BE2C (cell line): Measurements from ENCODE around the gene ME1.

Experiments used
- DNase-seq: peaks from one replicate; pipeline ENCODE4 v3.0.0-alpha.2; 2020
- H3K27me3 ChIP-seq: fragments of 250-450 bp; sonication (Bioruptor Pico); 2 replicates; pipeline ENCODE4 v1.5.1; 2020; ENCODE audit warnings: mild to moderate bottlenecking
- H3K36me3 ChIP-seq: fragments of 250-450 bp; sonication (Bioruptor Pico); 2 replicates; pipeline ENCODE4 v1.5.1; 2020; ENCODE audit warnings: mild to moderate bottlenecking
- H3K4me1 ChIP-seq: fragments of 250-450 bp; sonication (Bioruptor Pico); 2 replicates; pipeline ENCODE4 v1.5.1; 2020
- H3K4me3 ChIP-seq: 2 replicates; pipeline ENCODE4 v1.5.1; 2011; ENCODE audit warnings: low read depth, low read length
- H3K9me3 ChIP-seq: fragments of 250-450 bp; sonication (Bioruptor Pico); 2 replicates; pipeline ENCODE4 v1.5.1; 2020
- TF ChIP-seq, protein P1 (sequence below): IDR thresholded peaks from 2 replicates; pipeline ENCODE4 v1.5.1; 2012; ENCODE audit warnings: mild to moderate bottlenecking, low read depth, low read length

Gene ME1

DNA sequence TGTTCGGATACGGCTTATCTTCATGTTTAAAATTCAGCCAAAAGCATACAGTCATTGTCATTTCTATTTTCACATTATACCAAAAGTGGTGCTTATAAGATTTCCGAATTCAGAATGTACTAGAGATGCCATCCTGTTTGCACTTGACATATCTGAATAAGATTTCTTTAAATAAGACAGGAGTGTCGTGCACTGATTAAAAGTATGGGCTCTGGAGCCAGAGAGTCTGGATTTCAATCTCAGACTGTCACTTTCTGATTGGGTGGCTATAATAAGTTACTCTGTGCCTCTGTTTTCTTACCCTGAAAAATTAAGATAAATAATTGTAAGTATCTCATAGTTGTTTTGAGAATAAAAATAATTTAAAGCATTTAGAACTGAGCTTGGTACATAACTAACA is 144.9 kb downstream of the ME1 start:
- Histone ChIP-seq H3K4me1 (no peaks in the 10 kb centered on the region), H3K9me3 (no peaks in the 10 kb centered on the region; the same call in 1 of the 2 replicates), H3K27me3 (no peaks in the 10 kb centered on the region), H3K4me3 (no peak overlapping the region), H3K36me3 (no peaks in the 10 kb centered on the region)
- TF ChIP-seq, protein P1, sequence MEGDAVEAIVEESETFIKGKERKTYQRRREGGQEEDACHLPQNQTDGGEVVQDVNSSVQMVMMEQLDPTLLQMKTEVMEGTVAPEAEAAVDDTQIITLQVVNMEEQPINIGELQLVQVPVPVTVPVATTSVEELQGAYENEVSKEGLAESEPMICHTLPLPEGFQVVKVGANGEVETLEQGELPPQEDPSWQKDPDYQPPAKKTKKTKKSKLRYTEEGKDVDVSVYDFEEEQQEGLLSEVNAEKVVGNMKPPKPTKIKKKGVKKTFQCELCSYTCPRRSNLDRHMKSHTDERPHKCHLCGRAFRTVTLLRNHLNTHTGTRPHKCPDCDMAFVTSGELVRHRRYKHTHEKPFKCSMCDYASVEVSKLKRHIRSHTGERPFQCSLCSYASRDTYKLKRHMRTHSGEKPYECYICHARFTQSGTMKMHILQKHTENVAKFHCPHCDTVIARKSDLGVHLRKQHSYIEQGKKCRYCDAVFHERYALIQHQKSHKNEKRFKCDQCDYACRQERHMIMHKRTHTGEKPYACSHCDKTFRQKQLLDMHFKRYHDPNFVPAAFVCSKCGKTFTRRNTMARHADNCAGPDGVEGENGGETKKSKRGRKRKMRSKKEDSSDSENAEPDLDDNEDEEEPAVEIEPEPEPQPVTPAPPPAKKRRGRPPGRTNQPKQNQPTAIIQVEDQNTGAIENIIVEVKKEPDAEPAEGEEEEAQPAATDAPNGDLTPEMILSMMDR = no peak
- no peak for DNase-seq

- TF ChIP-seq, protein P1 = no peak
- H3K4me1 ChIP-seq = no peaks in the 10 kb centered on the region
- no peaks in the 10 kb centered on the region for H3K27me3 ChIP-seq
- no peaks in the 10 kb centered on the region for H3K36me3 ChIP-seq
- no peaks in the 10 kb centered on the region for H3K9me3 ChIP-seq
- no peak overlapping the region for H3K4me3 ChIP-seq
- DNase-seq = no peak
These were observed 157.3 kb downstream of the ME1 start for GRCh38 chr6:83273596-83273995.

DNA sequence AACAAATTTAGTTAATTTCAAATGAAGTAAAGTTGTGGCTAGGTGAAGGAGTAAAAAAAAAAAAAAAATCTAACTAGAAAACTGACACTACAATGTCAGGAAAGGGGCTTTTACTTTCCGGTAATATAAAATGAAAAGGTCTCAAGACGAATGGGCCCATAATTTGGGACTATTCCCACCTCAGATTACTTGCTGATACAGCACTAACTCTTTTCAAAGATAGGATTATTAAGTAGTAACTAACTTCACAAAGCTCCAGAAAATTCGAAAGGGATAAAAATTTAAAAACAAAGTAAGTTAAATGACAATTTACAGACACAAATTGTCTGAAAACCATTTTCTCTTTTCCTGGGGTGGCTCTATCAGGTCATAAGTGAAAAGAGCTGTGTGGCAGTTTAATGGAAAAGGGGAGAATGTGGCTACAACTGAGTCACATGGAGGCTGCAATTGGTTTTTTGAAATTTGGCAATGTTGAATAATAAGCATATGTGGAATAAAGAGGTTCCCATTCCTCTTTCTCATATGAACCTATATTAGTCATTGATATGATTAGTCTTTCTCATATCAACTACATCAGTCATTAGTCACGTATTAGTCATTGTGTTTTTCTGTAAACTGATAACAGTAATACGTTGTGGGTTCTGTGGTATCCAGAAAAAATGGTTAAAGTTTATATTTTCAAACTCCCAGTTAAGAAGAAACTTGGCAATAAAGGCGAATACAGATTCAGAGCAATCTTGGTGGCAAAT is 159.7 kb downstream of the ME1 start:
- Histone ChIP-seq H3K9me3 (no peaks in the 10 kb centered on the region), H3K27me3 (no peaks in the 10 kb centered on the region), H3K4me1 (peaks cover 3% of the 10 kb centered on the region), H3K4me3 (no peak overlapping the region), H3K36me3 (no peaks in the 10 kb centered on the region)
- no peak for DNase-seq
- TF ChIP-seq, protein P1 = no peak

GRCh38 chr6:83265384-83265783 is 165.5 kb downstream of the ME1 start:
- DNase-seq = no peak
- no peaks in the 10 kb centered on the region for H3K9me3 ChIP-seq
- H3K4me1 ChIP-seq = peaks cover 3% of the 10 kb centered on the region
- H3K27me3 ChIP-seq = no peaks in the 10 kb centered on the region
- H3K4me3 ChIP-seq = no peak overlapping the region
- TF ChIP-seq, protein P1 = no peak
- no peaks in the 10 kb centered on the region for H3K36me3 ChIP-seq

- Histone ChIP-seq H3K27me3 (no peaks in the 10 kb centered on the region), H3K36me3 (no peaks in the 10 kb centered on the region), H3K9me3 (no peaks in the 10 kb centered on the region), H3K4me3 (no peak overlapping the region), H3K4me1 (no peaks in the 10 kb centered on the region)
- TF ChIP-seq, protein P1 = no peak
- DNase-seq = no peak
These were observed 170.3 kb downstream of the ME1 start for GRCh38 chr6:83260577-83260976.

- Histone ChIP-seq H3K4me3 (no peak overlapping the region), H3K27me3 (no peaks in the 10 kb centered on the region), H3K36me3 (no peaks in the 10 kb centered on the region), H3K9me3 (no peaks in the 10 kb centered on the region), H3K4me1 (no peaks in the 10 kb centered on the region)
- TF ChIP-seq, protein P1 = no peak
- DNase-seq = no peak
These were observed 172.3 kb downstream of the ME1 start for GRCh38 chr6:83258517-83258916.
